Vagina (tissue), 2 donors: ENCODE results near the gene TUBGCP3. TPM values are rescaled to one million over a fixed set of nuclear protein-coding genes. Genes with fewer than 3 reads are reported as not detected.
A peak's percentile ranks its signal among the peaks of the same experiment; 100 is the strongest.

Source experiments
- DNase-seq, 2 donors: peaks; one replicate each; pipeline ENCODE4 v3.0.0-alpha.2; 2017; ENCODE audit errors: extremely low spot score in 2 of 2
- H3K27ac ChIP-seq: fragments of 200-600 bp; sonication (generic); one replicate; pipeline ENCODE4 v1.5.1; 2019
- H3K27me3 ChIP-seq: fragments of 200-600 bp; sonication (generic); one replicate; pipeline ENCODE4 v1.5.1; 2019
- H3K36me3 ChIP-seq, 2 donors: fragments of 200-600 bp; sonication (generic); one replicate each; pipeline ENCODE4 v1.5.1; 2017 to 2019
- H3K4me1 ChIP-seq: fragments of 200-600 bp; sonication (generic); one replicate; pipeline ENCODE4 v1.5.1; 2019
- H3K4me3 ChIP-seq, 2 donors: fragments of 200-600 bp; sonication (generic); 1 replicate in 1 of 2; 2 replicates in 1 of 2; pipeline ENCODE4 v1.5.1; 2016 to 2019
- H3K9me3 ChIP-seq: fragments of 200-600 bp; sonication (generic); one replicate; pipeline ENCODE4 v1.5.1; 2019
- POLR2A ChIP-seq, 2 donors: fragments of 450-650 bp; IDR thresholded peaks; one replicate each; pipeline ENCODE4 v1.6.1; 2017; ENCODE audit warnings: antibody characterized with exemption in 2 of 2, mild to moderate bottlenecking in 2 of 2, moderate library complexity in 2 of 2
- POLR2AphosphoS5 ChIP-seq, 2 donors: sonication (generic); formaldehyde crosslinking; IDR thresholded peaks; one replicate each; pipeline ENCODE4 v1.9.0; 2017; ENCODE audit warnings: antibody characterized with exemption in 2 of 2, mild to moderate bottlenecking in 2 of 2, low read depth in 1 of 2; ENCODE audit not compliant: insufficient read depth in 1 of 2
- intact Hi-C: fragments of 100-400 bp; cut with DNase I; formaldehyde crosslinking; loops from one replicate; pipeline ENCODE4 v1.15.1; 2023
- total RNA-seq: library from RNA; depleted of rRNA; stranded (reverse); fragments of >200 nt; gene quantifications from one replicate; pipeline ENCODE4 v1.2.3, GENCODE V29; 2016
- TF ChIP-seq, protein P1 (sequence below), 3 experiments: fragments of 450-650 bp in 2 of 3; fragments of 200-600 bp in 1 of 3; sonication (generic) in 1 of 3; IDR thresholded peaks; one replicate each; pipeline ENCODE4 v1.5.1; 2017 to 2019; ENCODE audit warnings: antibody characterized with exemption in 3 of 3, mild to moderate bottlenecking in 2 of 3, moderate library complexity in 2 of 3

Gene TUBGCP3
- total RNA-seq, 1 donor from 2014 or later: 23.3 TPM

DNA sequence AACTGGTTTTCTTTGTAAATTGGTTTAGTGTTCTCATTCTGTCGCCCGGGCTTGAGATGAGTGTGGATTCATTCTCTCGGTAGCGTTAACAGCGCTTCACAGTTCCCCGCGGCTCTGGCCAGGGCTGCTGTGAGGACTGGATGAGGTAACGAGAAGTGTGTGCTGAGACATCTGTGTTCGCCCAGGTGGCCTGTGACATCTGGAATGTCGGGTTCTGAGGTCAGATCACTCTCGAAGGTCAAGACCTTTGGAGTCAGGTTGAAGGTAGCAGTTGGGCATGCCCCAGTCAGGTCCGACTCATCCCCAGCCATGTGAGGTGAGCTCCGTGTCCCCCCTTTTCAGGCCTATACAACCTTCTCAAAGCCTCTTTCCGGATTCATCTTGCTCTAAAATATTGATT is 13.4 kb upstream of the TUBGCP3 start:
- Histone ChIP-seq H3K4me1 (peaks cover 5% of the 10 kb centered on the region), H3K9me3 (no peaks in the 10 kb centered on the region), H3K4me3 (no peak overlapping the region), H3K36me3 (no peaks in the 10 kb centered on the region), H3K27me3 (no peaks in the 10 kb centered on the region), H3K27ac (no peak overlapping the region)
- intact Hi-C loops: loop anchor here (10.0 kb wide), 1 partner anchor 1127 kb away; no protein-coding TSS in a partner anchor
- DNase-seq: no peak
- TF ChIP-seq, protein P1, sequence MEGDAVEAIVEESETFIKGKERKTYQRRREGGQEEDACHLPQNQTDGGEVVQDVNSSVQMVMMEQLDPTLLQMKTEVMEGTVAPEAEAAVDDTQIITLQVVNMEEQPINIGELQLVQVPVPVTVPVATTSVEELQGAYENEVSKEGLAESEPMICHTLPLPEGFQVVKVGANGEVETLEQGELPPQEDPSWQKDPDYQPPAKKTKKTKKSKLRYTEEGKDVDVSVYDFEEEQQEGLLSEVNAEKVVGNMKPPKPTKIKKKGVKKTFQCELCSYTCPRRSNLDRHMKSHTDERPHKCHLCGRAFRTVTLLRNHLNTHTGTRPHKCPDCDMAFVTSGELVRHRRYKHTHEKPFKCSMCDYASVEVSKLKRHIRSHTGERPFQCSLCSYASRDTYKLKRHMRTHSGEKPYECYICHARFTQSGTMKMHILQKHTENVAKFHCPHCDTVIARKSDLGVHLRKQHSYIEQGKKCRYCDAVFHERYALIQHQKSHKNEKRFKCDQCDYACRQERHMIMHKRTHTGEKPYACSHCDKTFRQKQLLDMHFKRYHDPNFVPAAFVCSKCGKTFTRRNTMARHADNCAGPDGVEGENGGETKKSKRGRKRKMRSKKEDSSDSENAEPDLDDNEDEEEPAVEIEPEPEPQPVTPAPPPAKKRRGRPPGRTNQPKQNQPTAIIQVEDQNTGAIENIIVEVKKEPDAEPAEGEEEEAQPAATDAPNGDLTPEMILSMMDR (IDR thresholded peaks at IDR 0.05): no peak
- TF ChIP-seq POLR2AphosphoS5 (IDR thresholded peaks at IDR 0.05; ENCODE audit: insufficient read depth in 1 of 2, low read depth in 1 of 2) (no peak), POLR2A (IDR thresholded peaks at IDR 0.05) (no peak)

DNA sequence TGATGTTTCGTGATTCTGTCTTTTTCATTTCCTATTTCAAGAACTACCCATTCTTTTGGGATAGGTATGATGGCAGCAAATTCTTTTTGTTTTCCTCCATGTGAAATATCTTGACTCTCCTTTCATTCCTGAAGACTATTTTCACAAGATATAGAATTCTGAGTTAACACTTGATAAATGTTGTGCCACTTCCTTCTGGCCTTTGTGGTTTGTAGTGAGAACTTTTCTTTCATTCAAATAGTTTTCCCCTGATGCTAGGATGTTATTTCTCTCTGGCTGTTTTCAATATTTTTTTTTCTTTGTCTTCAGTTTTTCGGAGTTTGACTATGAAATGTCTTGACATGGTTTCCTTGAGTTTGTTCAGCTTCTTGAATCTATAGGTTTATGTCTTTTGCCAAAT is 8.3 kb upstream of the TUBGCP3 start:
- no peaks in the 10 kb centered on the region for H3K4me1 ChIP-seq
- TF ChIP-seq POLR2A (IDR thresholded peaks at IDR 0.05): no peak
- TF ChIP-seq POLR2AphosphoS5 (IDR thresholded peaks at IDR 0.05; ENCODE audit: insufficient read depth in 1 of 2, low read depth in 1 of 2): no peak

DNA sequence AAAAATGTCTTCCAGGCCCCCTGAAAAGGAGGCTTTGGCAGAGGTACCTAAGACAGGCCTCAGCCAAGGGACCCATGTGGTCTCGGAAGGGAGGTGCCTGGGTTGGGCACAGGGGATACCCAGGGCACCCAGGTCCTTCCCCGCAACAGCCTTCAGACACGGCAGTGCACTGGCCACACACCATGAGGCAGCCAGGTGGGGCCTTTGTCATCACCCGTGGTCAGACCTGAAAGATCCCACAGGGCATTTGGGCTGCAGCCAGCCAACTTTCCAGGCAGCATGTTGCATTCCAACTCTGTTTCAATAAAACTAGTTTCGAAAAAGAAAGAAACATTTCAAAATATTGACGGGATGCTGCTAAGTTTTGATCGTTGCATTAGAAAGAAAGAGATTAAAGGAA is 4.7 kb upstream of the TUBGCP3 start:
- no peaks in the 10 kb centered on the region for H3K9me3 ChIP-seq
- no peaks in the 10 kb centered on the region for H3K4me1 ChIP-seq
- no peaks in the 10 kb centered on the region for H3K27me3 ChIP-seq
- H3K36me3 ChIP-seq: no peaks in the 10 kb centered on the region
- no peak overlapping the region for H3K27ac ChIP-seq
- no peak for TF ChIP-seq POLR2AphosphoS5 (IDR thresholded peaks at IDR 0.05; ENCODE audit: insufficient read depth in 1 of 2, low read depth in 1 of 2)
- no peak for TF ChIP-seq POLR2A (IDR thresholded peaks at IDR 0.05)
- TF ChIP-seq, protein P1 (IDR thresholded peaks at IDR 0.05): no peak
- no peak for DNase-seq
- intact Hi-C loops: no loop called here
- no peak overlapping the region for H3K4me3 ChIP-seq

More for the DNA sequence above, 8.3 kb upstream of the TUBGCP3 start:
- no peak for DNase-seq
- no peaks in the 10 kb centered on the region for H3K27me3 ChIP-seq
- intact Hi-C loops: no loop called here
- no peak overlapping the region for H3K27ac ChIP-seq
- no peaks in the 10 kb centered on the region for H3K9me3 ChIP-seq
- no peak overlapping the region for H3K4me3 ChIP-seq
- no peaks in the 10 kb centered on the region for H3K36me3 ChIP-seq

DNA sequence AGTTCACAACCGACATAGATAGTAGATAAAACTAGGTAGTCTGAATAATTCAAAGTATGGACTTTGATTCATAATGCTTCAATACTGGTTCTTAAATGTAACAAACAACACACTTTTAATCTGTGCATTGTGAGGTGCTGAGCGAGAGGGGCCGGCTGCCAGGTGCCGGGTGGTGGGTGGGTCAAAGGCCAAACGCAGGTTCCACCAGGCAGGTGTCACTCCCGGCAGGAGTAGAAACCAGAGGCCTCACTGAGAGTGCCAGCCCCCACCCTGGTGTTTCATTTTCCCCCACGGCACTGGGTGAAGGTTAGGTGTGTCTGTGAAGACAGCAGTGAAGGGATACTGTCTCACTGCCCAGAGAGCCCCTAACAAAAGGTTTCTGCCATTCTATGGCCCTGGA is 4.2 kb upstream of the TUBGCP3 start:
- Histone ChIP-seq H3K27me3 (no peaks in the 10 kb centered on the region), H3K9me3 (no peaks in the 10 kb centered on the region), H3K27ac (no peak overlapping the region), H3K4me3 (no peak overlapping the region), H3K4me1 (no peaks in the 10 kb centered on the region), H3K36me3 (no peaks in the 10 kb centered on the region)
- intact Hi-C loops: no loop called here
- DNase-seq: no peak
- no peak for TF ChIP-seq POLR2AphosphoS5 (IDR thresholded peaks at IDR 0.05; ENCODE audit: insufficient read depth in 1 of 2, low read depth in 1 of 2)
- TF ChIP-seq, protein P1 (IDR thresholded peaks at IDR 0.05): no peak
- TF ChIP-seq POLR2A (IDR thresholded peaks at IDR 0.05): no peak

DNA sequence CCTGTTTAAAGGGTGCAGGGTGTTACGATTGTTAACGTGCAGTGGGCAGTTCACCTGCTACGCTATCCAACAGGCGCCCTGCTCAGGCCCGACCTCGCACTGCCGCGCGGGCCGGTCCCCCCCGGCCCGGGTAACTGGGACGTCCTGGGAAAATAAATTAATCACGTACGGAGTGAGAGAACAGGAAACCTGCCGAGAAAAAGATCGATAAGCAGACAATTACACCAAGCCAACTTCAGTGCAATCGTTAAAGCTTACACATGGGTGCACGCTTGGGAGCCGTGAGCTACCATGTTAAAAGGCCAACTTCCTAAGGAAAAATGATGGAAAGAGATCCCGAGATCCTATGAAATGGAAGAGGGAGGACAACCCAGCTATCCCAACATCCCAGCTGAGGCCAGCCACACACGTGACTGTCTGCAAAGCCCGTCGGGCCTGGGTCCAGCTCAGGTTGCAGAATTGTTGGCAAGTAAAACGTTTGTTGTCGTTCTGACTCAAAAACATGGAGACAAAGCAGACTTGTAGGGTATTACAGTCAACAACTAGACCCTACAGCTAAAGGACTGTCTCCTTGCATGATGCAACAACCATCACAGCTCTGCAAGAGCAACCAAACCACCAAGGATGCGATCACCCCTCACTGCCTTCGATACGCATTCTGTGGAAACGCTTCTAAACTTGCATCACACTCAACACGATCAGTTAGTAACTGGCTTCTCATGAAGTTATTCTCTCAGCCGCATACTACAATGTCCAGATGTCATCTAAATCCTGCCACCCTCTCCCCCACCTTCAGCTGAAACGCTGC is 741 bp upstream of the TUBGCP3 start:
- Histone ChIP-seq H3K4me1 (peaks cover 15% of the 10 kb centered on the region), H3K4me3 (peak overlapping the region; percentile 76 to 85), H3K27ac (peak overlapping the region; percentile 94), H3K36me3 (no peaks in the 10 kb centered on the region), H3K27me3 (no peaks in the 10 kb centered on the region), H3K9me3 (no peaks in the 10 kb centered on the region)
- TF ChIP-seq POLR2A (IDR thresholded peaks at IDR 0.05) (no peak), POLR2AphosphoS5 (IDR thresholded peaks at IDR 0.05; ENCODE audit: insufficient read depth in 1 of 2, low read depth in 1 of 2) (no peak)
- TF ChIP-seq, protein P1 (IDR thresholded peaks at IDR 0.05): no peak
- intact Hi-C loops: no loop called here
- no peak for DNase-seq
